ENCODE results near the gene CPHXL2.

Gene CPHXL2

DNA sequence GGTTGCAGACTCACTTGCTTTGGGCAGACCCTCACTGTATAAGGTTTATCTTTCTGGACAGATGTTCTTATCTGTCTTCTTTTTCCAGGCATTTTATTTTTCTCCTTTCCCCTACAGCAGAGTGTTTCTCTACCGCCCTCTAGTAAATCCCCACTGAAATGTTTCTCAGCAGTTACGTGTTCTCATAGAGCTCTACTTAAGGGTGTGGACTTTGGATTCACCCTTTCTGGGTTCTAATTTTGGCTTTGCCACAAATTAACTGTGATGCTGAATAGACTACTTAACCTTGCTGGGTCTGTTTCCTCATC is 55.7 kb downstream of the CPHXL2 start:
- Histone ChIP-seq H3K4me3 (ENCODE audit: insufficient read depth in 1 of 2, low read depth in 1 of 2, low read length in 2 of 2) (peak overlapping the region in 1 of 2 experiments; percentile 93), H2BK15ac (ENCODE audit: low read depth, poor library complexity, severe bottlenecking) (no peak overlapping the region), H2BK5ac (ENCODE audit: low read depth, low read length, poor library complexity, severe bottlenecking) (no peak overlapping the region), H4K91ac (ENCODE audit: low read length) (no peak overlapping the region), H2BK120ac (ENCODE audit: low read depth, low read length) (no peak overlapping the region), H3K4me2 (ENCODE audit: low read length, poor library complexity, severe bottlenecking) (no peak overlapping the region), H3K4me1 (ENCODE audit: control insufficient read depth, insufficient read depth, low read depth, low read length) (peaks cover 10% of the 10 kb centered on the region), H4K8ac (ENCODE audit: low read length) (no peak overlapping the region), H3K14ac (ENCODE audit: low read length in 2 of 2) (no peak overlapping the region), H3K27me3 (ENCODE audit: control insufficient read depth in 1 of 2, insufficient read depth in 1 of 2, low read length in 2 of 2) (no peaks in the 10 kb centered on the region), H3K4ac (ENCODE audit: low read depth in 1 of 2, low read length in 2 of 2) (no peak overlapping the region), H2AFZ (ENCODE audit: low read depth, low read length) (no peak overlapping the region), H3K9ac (ENCODE audit: low read length) (peak overlapping the region; percentile 95), H3K79me1 (replicated peaks; ENCODE audit: low read length, poor library complexity, severe bottlenecking) (peaks cover 17% of the 10 kb centered on the region), H2AK5ac (ENCODE audit: low read length, severe bottlenecking) (no peak overlapping the region), H2BK12ac (ENCODE audit: low read length in 2 of 2) (no peak overlapping the region), H3K27ac (ENCODE audit: low read length, poor library complexity, severe bottlenecking) (no peak overlapping the region), H3K36me3 (ENCODE audit: control insufficient read depth in 1 of 2, insufficient read depth in 2 of 2, low read depth in 1 of 2, low read length in 2 of 2) (peaks cover 25 to 52% of the 10 kb centered on the region in 2 experiments), H3K9me3 (ENCODE audit: control insufficient read depth, low read length) (no peaks in the 10 kb centered on the region), H3K18ac (ENCODE audit: low read depth in 1 of 2, low read length in 2 of 2) (no peak overlapping the region), H3K23ac (ENCODE audit: low read length in 2 of 2) (no peak overlapping the region)
- peak; percentile 63 for DNase-seq
- WGBS = 0% methylated on average over 1 of the region's 2 CpGs

DNA sequence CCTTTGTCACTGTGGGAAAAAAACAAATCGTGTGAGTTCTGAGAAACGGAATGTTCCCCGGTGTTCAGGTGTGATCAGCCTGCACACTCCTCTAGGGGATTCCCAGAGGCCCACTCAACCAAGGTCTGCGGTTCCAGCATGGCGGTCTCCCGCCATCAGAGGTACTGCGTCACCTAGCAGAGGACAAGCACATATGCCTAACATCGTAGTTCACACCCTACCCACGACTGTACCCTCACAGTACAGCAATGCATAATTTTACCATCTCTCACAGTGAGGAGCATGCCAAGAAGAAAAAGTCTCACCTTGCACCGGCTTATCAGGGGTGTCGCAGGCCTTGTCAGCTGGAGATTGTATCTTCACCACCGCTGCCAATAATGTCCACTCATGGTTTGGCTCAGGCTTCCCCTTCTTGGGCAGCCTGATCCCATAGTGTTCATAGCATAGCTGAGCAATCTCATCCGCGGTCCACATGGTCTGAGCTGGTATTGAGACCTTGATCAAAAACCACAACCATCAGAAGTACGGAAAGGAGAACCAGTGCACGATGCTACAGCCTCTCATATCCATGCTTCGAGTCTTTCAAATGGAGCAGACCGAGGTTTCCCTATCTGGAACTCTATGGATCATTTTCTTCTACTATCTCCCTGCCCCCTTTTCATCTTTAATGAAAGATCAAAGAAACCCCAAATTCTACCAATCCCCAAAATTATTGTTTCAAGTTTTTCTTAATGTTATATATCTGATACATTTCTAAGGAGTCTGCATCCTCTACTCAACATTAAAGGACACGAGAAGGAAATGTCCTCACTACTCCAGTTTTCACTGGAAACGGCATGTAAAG is 56.3 kb downstream of the CPHXL2 start:
- no peak for DNase-seq
- H3K23ac ChIP-seq (ENCODE audit: low read length in 2 of 2) = no peak overlapping the region
- no peak overlapping the region for H3K4me2 ChIP-seq (ENCODE audit: low read length, poor library complexity, severe bottlenecking)
- no peak overlapping the region for H3K27ac ChIP-seq (ENCODE audit: low read length, poor library complexity, severe bottlenecking)
- 96% methylated on average over 20 of the region's 20 CpGs for WGBS
- H2AFZ ChIP-seq (ENCODE audit: low read depth, low read length) = no peak overlapping the region
- H2BK120ac ChIP-seq (ENCODE audit: low read depth, low read length) = no peak overlapping the region
- H3K27me3 ChIP-seq (ENCODE audit: control insufficient read depth in 1 of 2, insufficient read depth in 1 of 2, low read length in 2 of 2) = no peaks in the 10 kb centered on the region
- peaks cover 17% of the 10 kb centered on the region for H3K79me1 ChIP-seq (replicated peaks; ENCODE audit: low read length, poor library complexity, severe bottlenecking)
- no peak overlapping the region for H2BK15ac ChIP-seq (ENCODE audit: low read depth, poor library complexity, severe bottlenecking)
- H3K36me3 ChIP-seq (ENCODE audit: control insufficient read depth in 1 of 2, insufficient read depth in 2 of 2, low read depth in 1 of 2, low read length in 2 of 2) = peaks cover 25 to 51% of the 10 kb centered on the region in 2 experiments
- H3K4me3 ChIP-seq (ENCODE audit: insufficient read depth in 1 of 2, low read depth in 1 of 2, low read length in 2 of 2) = no peak overlapping the region
- H4K8ac ChIP-seq (ENCODE audit: low read length) = peak overlapping the region; percentile 12
- H4K91ac ChIP-seq (ENCODE audit: low read length) = no peak overlapping the region
- no peak overlapping the region for H3K4ac ChIP-seq (ENCODE audit: low read depth in 1 of 2, low read length in 2 of 2)
- H3K18ac ChIP-seq (ENCODE audit: low read depth in 1 of 2, low read length in 2 of 2) = no peak overlapping the region
- H2BK5ac ChIP-seq (ENCODE audit: low read depth, low read length, poor library complexity, severe bottlenecking) = no peak overlapping the region
- H3K4me1 ChIP-seq (ENCODE audit: control insufficient read depth, insufficient read depth, low read depth, low read length) = peaks cover 11% of the 10 kb centered on the region
- H2BK12ac ChIP-seq (ENCODE audit: low read length in 2 of 2) = no peak overlapping the region
- H3K9ac ChIP-seq (ENCODE audit: low read length) = peak overlapping the region; percentile 95
- H2AK5ac ChIP-seq (ENCODE audit: low read length, severe bottlenecking) = no peak overlapping the region
- H3K9me3 ChIP-seq (ENCODE audit: control insufficient read depth, low read length) = no peaks in the 10 kb centered on the region
- no peak overlapping the region for H3K14ac ChIP-seq (ENCODE audit: low read length in 2 of 2)

DNA sequence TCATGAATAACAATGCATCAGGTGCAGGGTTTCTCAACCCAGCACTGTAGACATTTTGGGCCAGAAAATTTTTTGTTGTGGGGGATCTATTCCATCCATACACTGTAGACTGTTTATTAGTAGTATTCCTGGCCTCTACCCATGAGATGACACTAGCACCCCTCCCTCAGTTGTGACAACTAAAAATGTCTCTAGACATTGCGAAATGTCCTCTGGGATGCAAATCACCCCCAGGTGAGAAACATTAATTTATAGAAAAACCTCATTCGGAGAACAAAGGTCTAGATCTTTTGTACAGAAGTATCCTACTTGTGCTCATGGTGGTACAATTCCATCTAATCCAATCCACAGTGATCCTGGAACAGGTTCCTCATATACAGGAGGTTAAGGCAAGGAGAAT is 58.0 kb downstream of the CPHXL2 start:
- H2AK5ac ChIP-seq (ENCODE audit: low read length, severe bottlenecking) = no peak overlapping the region
- no peak overlapping the region for H2BK12ac ChIP-seq (ENCODE audit: low read length in 2 of 2)
- no peak overlapping the region for H3K4ac ChIP-seq (ENCODE audit: low read depth in 1 of 2, low read length in 2 of 2)
- no peak overlapping the region for H3K27ac ChIP-seq (ENCODE audit: low read length, poor library complexity, severe bottlenecking)
- no peak overlapping the region for H2BK120ac ChIP-seq (ENCODE audit: low read depth, low read length)
- H3K14ac ChIP-seq (ENCODE audit: low read length in 2 of 2) = no peak overlapping the region
- H3K27me3 ChIP-seq (ENCODE audit: control insufficient read depth in 1 of 2, insufficient read depth in 1 of 2, low read length in 2 of 2) = no peaks in the 10 kb centered on the region
- H3K4me3 ChIP-seq (ENCODE audit: insufficient read depth in 1 of 2, low read depth in 1 of 2, low read length in 2 of 2) = no peak overlapping the region
- H3K36me3 ChIP-seq (ENCODE audit: control insufficient read depth in 1 of 2, insufficient read depth in 2 of 2, low read depth in 1 of 2, low read length in 2 of 2) = peaks cover 24 to 53% of the 10 kb centered on the region in 2 experiments
- H3K9me3 ChIP-seq (ENCODE audit: control insufficient read depth, low read length) = no peaks in the 10 kb centered on the region
- no peak overlapping the region for H2BK5ac ChIP-seq (ENCODE audit: low read depth, low read length, poor library complexity, severe bottlenecking)
- no peak overlapping the region for H2BK15ac ChIP-seq (ENCODE audit: low read depth, poor library complexity, severe bottlenecking)
- H3K79me1 ChIP-seq (replicated peaks; ENCODE audit: low read length, poor library complexity, severe bottlenecking) = peaks cover 17% of the 10 kb centered on the region
- no peak overlapping the region for H3K18ac ChIP-seq (ENCODE audit: low read depth in 1 of 2, low read length in 2 of 2)
- no peak overlapping the region for H3K23ac ChIP-seq (ENCODE audit: low read length in 2 of 2)
- WGBS = 100% methylated on average over 2 of the region's 2 CpGs
- no peak overlapping the region for H4K8ac ChIP-seq (ENCODE audit: low read length)
- no peak overlapping the region for H4K91ac ChIP-seq (ENCODE audit: low read length)
- no peak overlapping the region for H2AFZ ChIP-seq (ENCODE audit: low read depth, low read length)
- DNase-seq = no peak
- H3K9ac ChIP-seq (ENCODE audit: low read length) = no peak overlapping the region
- no peak overlapping the region for H3K4me2 ChIP-seq (ENCODE audit: low read length, poor library complexity, severe bottlenecking)
- peaks cover 15% of the 10 kb centered on the region for H3K4me1 ChIP-seq (ENCODE audit: control insufficient read depth, insufficient read depth, low read depth, low read length)

DNA sequence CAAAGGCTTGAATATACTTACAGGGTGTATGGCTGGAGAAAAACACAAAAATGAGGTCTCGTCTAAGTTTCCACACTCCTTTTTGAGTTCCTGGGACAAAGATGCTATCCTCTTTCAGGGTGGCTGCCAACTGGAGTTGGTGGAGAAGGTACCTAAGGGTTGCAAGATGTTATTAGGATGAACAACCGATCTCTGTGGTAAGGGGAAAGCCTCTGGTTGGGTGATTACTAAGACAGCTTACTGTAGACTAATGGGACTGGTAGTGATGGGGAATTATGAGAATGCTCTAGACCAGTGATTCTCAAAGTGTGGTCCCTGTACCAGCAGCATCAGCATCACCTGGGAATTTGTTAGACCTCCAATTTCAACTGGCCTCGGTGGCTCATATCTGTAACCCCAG is 59.7 kb downstream of the CPHXL2 start:
- H3K4me3 ChIP-seq (ENCODE audit: insufficient read depth in 1 of 2, low read depth in 1 of 2, low read length in 2 of 2) = no peak overlapping the region
- H3K4ac ChIP-seq (ENCODE audit: low read depth in 1 of 2, low read length in 2 of 2) = no peak overlapping the region
- no peak overlapping the region for H2AFZ ChIP-seq (ENCODE audit: low read depth, low read length)
- H4K91ac ChIP-seq (ENCODE audit: low read length) = no peak overlapping the region
- peaks cover 25% of the 10 kb centered on the region for H3K79me1 ChIP-seq (replicated peaks; ENCODE audit: low read length, poor library complexity, severe bottlenecking)
- H2BK15ac ChIP-seq (ENCODE audit: low read depth, poor library complexity, severe bottlenecking) = no peak overlapping the region
- H2BK12ac ChIP-seq (ENCODE audit: low read length in 2 of 2) = no peak overlapping the region
- peaks cover 14% of the 10 kb centered on the region for H3K4me1 ChIP-seq (ENCODE audit: control insufficient read depth, insufficient read depth, low read depth, low read length)
- no peaks in the 10 kb centered on the region for H3K27me3 ChIP-seq (ENCODE audit: control insufficient read depth in 1 of 2, insufficient read depth in 1 of 2, low read length in 2 of 2)
- H3K36me3 ChIP-seq (ENCODE audit: control insufficient read depth in 1 of 2, insufficient read depth in 2 of 2, low read depth in 1 of 2, low read length in 2 of 2) = peaks cover 36 to 69% of the 10 kb centered on the region in 2 experiments
- H3K14ac ChIP-seq (ENCODE audit: low read length in 2 of 2) = no peak overlapping the region
- no peak overlapping the region for H2AK5ac ChIP-seq (ENCODE audit: low read length, severe bottlenecking)
- H3K27ac ChIP-seq (ENCODE audit: low read length, poor library complexity, severe bottlenecking) = no peak overlapping the region
- no peak for DNase-seq
- no peaks in the 10 kb centered on the region for H3K9me3 ChIP-seq (ENCODE audit: control insufficient read depth, low read length)
- H2BK5ac ChIP-seq (ENCODE audit: low read depth, low read length, poor library complexity, severe bottlenecking) = no peak overlapping the region
- no peak overlapping the region for H3K4me2 ChIP-seq (ENCODE audit: low read length, poor library complexity, severe bottlenecking)
- H3K9ac ChIP-seq (ENCODE audit: low read length) = no peak overlapping the region
- H3K18ac ChIP-seq (ENCODE audit: low read depth in 1 of 2, low read length in 2 of 2) = no peak overlapping the region
- no peak overlapping the region for H2BK120ac ChIP-seq (ENCODE audit: low read depth, low read length)
- H4K8ac ChIP-seq (ENCODE audit: low read length) = no peak overlapping the region
- over 99% methylated on average over 3 of the region's 3 CpGs for WGBS
- no peak overlapping the region for H3K23ac ChIP-seq (ENCODE audit: low read length in 2 of 2)

Data from mesenchymal stem cell (in vitro differentiated cells and primary cell).